SK-N-SH (cell line): ENCODE measurements around the gene MARK4.

Experiments
- CTCF ChIP-seq: fragments of 200-600 bp; sonication (generic); IDR thresholded peaks from 2 replicates; pipeline ENCODE4 v1.6.1; 2017; ENCODE audit warnings: antibody characterized with exemption, mild to moderate bottlenecking, moderate library complexity
- EP300 ChIP-seq, 2 experiments: IDR thresholded peaks; 2 replicates each; pipeline versions ENCODE4 v1.4.0 to v1.6.1; 2012; ENCODE audit warnings: borderline replicate concordance in 1 of 2, low read depth in 1 of 2, low read length in 1 of 2
- GABPA ChIP-seq: IDR thresholded peaks from 2 replicates; pipeline ENCODE4 v1.4.0; 2012; ENCODE audit warnings: low read depth, mild to moderate bottlenecking
- MEF2A ChIP-seq: IDR thresholded peaks from 2 replicates; pipeline ENCODE4 v1.4.0; 2012; ENCODE audit warnings: low read depth, borderline replicate concordance
- RFX5 ChIP-seq: IDR thresholded peaks from 2 replicates; pipeline ENCODE4 v1.6.1; 2012; ENCODE audit warnings: mild to moderate bottlenecking, improper control_type of control experiment, low read length
- SIN3A ChIP-seq: IDR thresholded peaks from 2 replicates; pipeline ENCODE4 v1.6.1; 2012; ENCODE audit warnings: low read depth, mild to moderate bottlenecking, low read length, moderate library complexity, borderline replicate concordance
- TF ChIP-seq, protein P1 (sequence below): IDR thresholded peaks from 2 replicates; pipeline ENCODE4 v1.4.0; 2012; ENCODE audit warnings: low read depth, borderline replicate concordance

GRCh38 chr19:45271735-45272108 is 20.7 kb downstream of the MARK4 start:
- TF ChIP-seq MEF2A: no peak
- TF ChIP-seq CTCF: no peak
- no peak for TF ChIP-seq RFX5
- TF ChIP-seq GABPA: no peak
- no peak for TF ChIP-seq SIN3A
- TF ChIP-seq EP300 (IDR thresholded peaks at IDR 0.05; ENCODE audit: borderline replicate concordance in 1 of 2, low read depth in 1 of 2, low read length in 1 of 2): no peak
- TF ChIP-seq, protein P1, sequence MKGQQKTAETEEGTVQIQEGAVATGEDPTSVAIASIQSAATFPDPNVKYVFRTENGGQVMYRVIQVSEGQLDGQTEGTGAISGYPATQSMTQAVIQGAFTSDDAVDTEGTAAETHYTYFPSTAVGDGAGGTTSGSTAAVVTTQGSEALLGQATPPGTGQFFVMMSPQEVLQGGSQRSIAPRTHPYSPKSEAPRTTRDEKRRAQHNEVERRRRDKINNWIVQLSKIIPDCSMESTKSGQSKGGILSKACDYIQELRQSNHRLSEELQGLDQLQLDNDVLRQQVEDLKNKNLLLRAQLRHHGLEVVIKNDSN: no peak
